ENCODE data around the gene EN2.

The EN2 gene

GRCh38 chr7:155470186-155470487 is 12.2 kb downstream of the EN2 start:
- ChIA-PET POLR2A (no interaction called here), CTCF (interaction anchor here (1.2 kb wide), 1 partner anchor 17 kb away, joined by 3 read pairs; no protein-coding TSS in a partner anchor)
- no peaks in the 10 kb centered on the region for H3K36me3 ChIP-seq (ENCODE audit: control insufficient read depth in 4 of 4, insufficient read depth in 4 of 4, low read length in 3 of 4)
- WGBS (ENCODE audit: insufficient coverage) = 27% methylated on average over 5 of the region's 8 CpGs
- DNase-seq = no peak
- H3K4me3 ChIP-seq (ENCODE audit: control insufficient read depth in 1 of 7, extremely low read depth in 1 of 7, insufficient read depth in 4 of 7, low read depth in 2 of 7, low read length in 6 of 7) = no peak overlapping the region
- H3K27ac ChIP-seq (ENCODE audit: insufficient read depth in 1 of 2, low read depth in 1 of 2, low read length in 2 of 2, poor library complexity in 1 of 2, severe bottlenecking in 2 of 2) = no peak overlapping the region
- H3K9me3 ChIP-seq (ENCODE audit: control extremely low read depth in 1 of 5, control insufficient read depth in 4 of 5, insufficient read depth in 2 of 5, low read depth in 1 of 5, low read length in 4 of 5) = peaks cover 0 to 4% (median 0%) of the 10 kb centered on the region in 5 experiments
- H3K4me1 ChIP-seq (ENCODE audit: control extremely low read depth in 1 of 4, control insufficient read depth in 4 of 4, insufficient read depth in 4 of 4, low read length in 3 of 4) = peaks cover 0 to 16% (median 10%) of the 10 kb centered on the region in 4 experiments
- peaks cover 23 to 100% (median 61%) of the 10 kb centered on the region in 5 experiments for H3K27me3 ChIP-seq (replicated peaks in 2 of 5; ENCODE audit: control insufficient read depth in 4 of 5, insufficient read depth in 5 of 5, low read length in 4 of 5)

GRCh38 chr7:155470686-155471638 is 13.0 kb downstream of the EN2 start:
- H3K4me3 ChIP-seq (ENCODE audit: control insufficient read depth in 1 of 7, extremely low read depth in 1 of 7, insufficient read depth in 4 of 7, low read depth in 2 of 7, low read length in 6 of 7) = no peak overlapping the region
- ChIA-PET CTCF (interaction anchor here (0.6 to 1.2 kb wide), 3 partner anchors 16 to 154 kb away, joined by 3 read pairs; no protein-coding TSS in a partner anchor), POLR2A (interaction anchor here (0.6 kb wide), 1 partner anchor 20 kb away, joined by 3 read pairs; no protein-coding TSS in a partner anchor)
- H3K9me3 ChIP-seq (ENCODE audit: control extremely low read depth in 1 of 5, control insufficient read depth in 4 of 5, insufficient read depth in 2 of 5, low read depth in 1 of 5, low read length in 4 of 5) = peaks cover 0 to 9% (median 3%) of the 10 kb centered on the region in 5 experiments
- peaks cover 0 to 13% (median 7%) of the 10 kb centered on the region in 4 experiments for H3K4me1 ChIP-seq (ENCODE audit: control extremely low read depth in 1 of 4, control insufficient read depth in 4 of 4, insufficient read depth in 4 of 4, low read length in 3 of 4)
- peaks cover 26 to 100% (median 62%) of the 10 kb centered on the region in 5 experiments for H3K27me3 ChIP-seq (replicated peaks in 2 of 5; ENCODE audit: control insufficient read depth in 4 of 5, insufficient read depth in 5 of 5, low read length in 4 of 5)
- WGBS (ENCODE audit: insufficient coverage) = 10% methylated on average over 20 of the region's 24 CpGs
- no peaks in the 10 kb centered on the region for H3K36me3 ChIP-seq (ENCODE audit: control insufficient read depth in 4 of 4, insufficient read depth in 4 of 4, low read length in 3 of 4)
- H3K27ac ChIP-seq (ENCODE audit: insufficient read depth in 1 of 2, low read depth in 1 of 2, low read length in 2 of 2, poor library complexity in 1 of 2, severe bottlenecking in 2 of 2) = no peak overlapping the region
- DNase-seq = no peak

GRCh38 chr7:155471718-155472117 is 13.8 kb downstream of the EN2 start:
- CTCF ChIA-PET = interaction anchor here (1.0 to 1.2 kb wide), 2 partner anchors 15 to 24 kb away, joined by 3 read pairs; no protein-coding TSS in a partner anchor
- no peak overlapping the region for H3K4me3 ChIP-seq (ENCODE audit: control insufficient read depth in 1 of 7, extremely low read depth in 1 of 7, insufficient read depth in 4 of 7, low read depth in 2 of 7, low read length in 6 of 7)

GRCh38 chr7:155477476-155477875 is 19.5 kb downstream of the EN2 start:
- DNase-seq = no peak

More at GRCh38 chr7:155471718-155472117, 13.8 kb downstream of the EN2 start:
- H3K36me3 ChIP-seq (ENCODE audit: control insufficient read depth in 4 of 4, insufficient read depth in 4 of 4, low read length in 3 of 4) = no peaks in the 10 kb centered on the region
- H3K9me3 ChIP-seq (ENCODE audit: control extremely low read depth in 1 of 5, control insufficient read depth in 4 of 5, insufficient read depth in 2 of 5, low read depth in 1 of 5, low read length in 4 of 5) = peaks cover 0 to 12% (median 3%) of the 10 kb centered on the region in 5 experiments
- no peak overlapping the region for H3K27ac ChIP-seq (ENCODE audit: insufficient read depth in 1 of 2, low read depth in 1 of 2, low read length in 2 of 2, poor library complexity in 1 of 2, severe bottlenecking in 2 of 2)
- 12% methylated on average over 9 of the region's 11 CpGs for WGBS (ENCODE audit: insufficient coverage)
- POLR2A ChIA-PET = no interaction called here
- H3K4me1 ChIP-seq (ENCODE audit: control extremely low read depth in 1 of 4, control insufficient read depth in 4 of 4, insufficient read depth in 4 of 4, low read length in 3 of 4) = peaks cover 0 to 11% (median 4%) of the 10 kb centered on the region in 4 experiments
- DNase-seq = no peak
- H3K27me3 ChIP-seq (replicated peaks in 2 of 5; ENCODE audit: control insufficient read depth in 4 of 5, insufficient read depth in 5 of 5, low read length in 4 of 5) = peaks cover 33 to 100% (median 61%) of the 10 kb centered on the region in 5 experiments

GRCh38 chr7:155481764-155482163 is 23.8 kb downstream of the EN2 start:
- peaks cover 0 to 12% (median 4%) of the 10 kb centered on the region in 5 experiments for H3K9me3 ChIP-seq (ENCODE audit: control extremely low read depth in 1 of 5, control insufficient read depth in 4 of 5, insufficient read depth in 2 of 5, low read depth in 1 of 5, low read length in 4 of 5)
- no peak overlapping the region for H3K27ac ChIP-seq (ENCODE audit: insufficient read depth in 1 of 2, low read depth in 1 of 2, low read length in 2 of 2, poor library complexity in 1 of 2, severe bottlenecking in 2 of 2)
- ChIA-PET CTCF (no interaction called here), POLR2A (no interaction called here)
- WGBS (ENCODE audit: insufficient coverage) = 93% methylated on average over 11 of the region's 11 CpGs
- no peak overlapping the region for H3K4me3 ChIP-seq (ENCODE audit: control insufficient read depth in 1 of 7, extremely low read depth in 1 of 7, insufficient read depth in 4 of 7, low read depth in 2 of 7, low read length in 6 of 7)
- no peaks in the 10 kb centered on the region for H3K4me1 ChIP-seq (ENCODE audit: control extremely low read depth in 1 of 4, control insufficient read depth in 4 of 4, insufficient read depth in 4 of 4, low read length in 3 of 4)
- H3K27me3 ChIP-seq (replicated peaks in 2 of 5; ENCODE audit: control insufficient read depth in 4 of 5, insufficient read depth in 5 of 5, low read length in 4 of 5) = peaks cover 21 to 88% (median 33%) of the 10 kb centered on the region in 5 experiments
- H3K36me3 ChIP-seq (ENCODE audit: control insufficient read depth in 4 of 4, insufficient read depth in 4 of 4, low read length in 3 of 4) = no peaks in the 10 kb centered on the region
- DNase-seq = no peak

More at GRCh38 chr7:155477476-155477875, 19.5 kb downstream of the EN2 start:
- Histone ChIP-seq H3K9me3 (ENCODE audit: control extremely low read depth in 1 of 5, control insufficient read depth in 4 of 5, insufficient read depth in 2 of 5, low read depth in 1 of 5, low read length in 4 of 5) (peaks cover 0 to 24% (median 4%) of the 10 kb centered on the region in 5 experiments), H3K36me3 (ENCODE audit: control insufficient read depth in 4 of 4, insufficient read depth in 4 of 4, low read length in 3 of 4) (no peaks in the 10 kb centered on the region), H3K27me3 (replicated peaks in 2 of 5; ENCODE audit: control insufficient read depth in 4 of 5, insufficient read depth in 5 of 5, low read length in 4 of 5) (peaks cover 22 to 91% (median 39%) of the 10 kb centered on the region in 5 experiments), H3K4me3 (ENCODE audit: control insufficient read depth in 1 of 7, extremely low read depth in 1 of 7, insufficient read depth in 4 of 7, low read depth in 2 of 7, low read length in 6 of 7) (no peak overlapping the region), H3K4me1 (ENCODE audit: control extremely low read depth in 1 of 4, control insufficient read depth in 4 of 4, insufficient read depth in 4 of 4, low read length in 3 of 4) (no peaks in the 10 kb centered on the region), H3K27ac (ENCODE audit: insufficient read depth in 1 of 2, low read depth in 1 of 2, low read length in 2 of 2, poor library complexity in 1 of 2, severe bottlenecking in 2 of 2) (no peak overlapping the region)
- POLR2A ChIA-PET = no interaction called here
- no CpG with 5 or more reads among the region's 4 CpGs for WGBS (ENCODE audit: insufficient coverage)
- CTCF ChIA-PET = interaction anchor here (1.0 to 1.2 kb wide), 3 partner anchors 16 to 105 kb away, joined by 3 read pairs; no protein-coding TSS in a partner anchor

GRCh38 chr7:155482511-155483183 is 24.7 kb downstream of the EN2 start:
- no peak for DNase-seq
- ChIA-PET POLR2A (no interaction called here), CTCF (no interaction called here)
- Histone ChIP-seq H3K4me3 (ENCODE audit: control insufficient read depth in 1 of 7, extremely low read depth in 1 of 7, insufficient read depth in 4 of 7, low read depth in 2 of 7, low read length in 6 of 7) (no peak overlapping the region), H3K9me3 (ENCODE audit: control extremely low read depth in 1 of 5, control insufficient read depth in 4 of 5, insufficient read depth in 2 of 5, low read depth in 1 of 5, low read length in 4 of 5) (peaks cover 0 to 8% (median 4%) of the 10 kb centered on the region in 5 experiments), H3K27ac (ENCODE audit: insufficient read depth in 1 of 2, low read depth in 1 of 2, low read length in 2 of 2, poor library complexity in 1 of 2, severe bottlenecking in 2 of 2) (no peak overlapping the region), H3K27me3 (replicated peaks in 2 of 5; ENCODE audit: control insufficient read depth in 4 of 5, insufficient read depth in 5 of 5, low read length in 4 of 5) (peaks cover 19 to 88% (median 32%) of the 10 kb centered on the region in 5 experiments), H3K36me3 (ENCODE audit: control insufficient read depth in 4 of 4, insufficient read depth in 4 of 4, low read length in 3 of 4) (no peaks in the 10 kb centered on the region), H3K4me1 (ENCODE audit: control extremely low read depth in 1 of 4, control insufficient read depth in 4 of 4, insufficient read depth in 4 of 4, low read length in 3 of 4) (no peaks in the 10 kb centered on the region)
- WGBS (ENCODE audit: insufficient coverage) = 72% methylated on average over 17 of the region's 17 CpGs

All from common myeloid progenitor, CD34-positive (primary cell).